ENCODE data around the gene TMEM119. TPM values are rescaled to one million over a fixed set of nuclear protein-coding genes. Genes with fewer than 3 reads are reported as not detected.
A peak's percentile ranks its signal among the peaks of the same experiment; 100 is the strongest.

Gene TMEM119
- total and polyA plus RNA-seq, 2 of the 13 experiments (the other 11 are each of a cell fraction or from before 2014, with no cell fraction given): not detected

GRCh38 chr12:108563136-108563803 is 34.6 kb downstream of the TMEM119 start (continued):
- TF ChIP-seq ATF3 (CRISPR knock-in tag; IDR thresholded peaks at IDR 0.05) (0 out of 2 replicates have a peak, but pooled peaks have one; percentile 15), STAT5B (CRISPR knock-in tag; IDR thresholded peaks at IDR 0.05) (no peak), ZNF292 (CRISPR knock-in tag; IDR thresholded peaks at IDR 0.05; ENCODE audit: borderline replicate concordance, low read depth) (no peak), REL (CRISPR knock-in tag; conservative IDR thresholded peaks at IDR 0.05) (no peak), ZNF772 (CRISPR knock-in tag; IDR thresholded peaks at IDR 0.05) (no peak), ELK4 (CRISPR knock-in tag; IDR thresholded peaks at IDR 0.05; ENCODE audit: borderline replicate concordance) (no peak), THAP11 (CRISPR knock-in tag; IDR thresholded peaks at IDR 0.05) (peak; percentile 48), ZNF567 (CRISPR knock-in tag; IDR thresholded peaks at IDR 0.05; ENCODE audit: borderline replicate concordance) (no peak), CC2D1A (CRISPR knock-in tag; IDR thresholded peaks at IDR 0.05) (no peak), ZNF263 (CRISPR knock-in tag; IDR thresholded peaks at IDR 0.05) (no peak), ZNF234 (CRISPR knock-in tag; conservative IDR thresholded peaks at IDR 0.05) (no peak), ZSCAN20 (CRISPR knock-in tag; IDR thresholded peaks at IDR 0.05; ENCODE audit: borderline replicate concordance) (no peak), HMGA1 (CRISPR knock-in tag; conservative IDR thresholded peaks at IDR 0.05) (no peak), RBM22 (optimal IDR thresholded peaks at IDR 0.05; ENCODE audit: low read length) (no peak), ZKSCAN5 (CRISPR knock-in tag; IDR thresholded peaks at IDR 0.05) (no peak), PAWR (CRISPR knock-in tag; IDR thresholded peaks at IDR 0.05; ENCODE audit: borderline replicate concordance) (no peak), ZNF672 (CRISPR knock-in tag; IDR thresholded peaks at IDR 0.05) (no peak), MYC (CRISPR knock-in tag; IDR thresholded peaks at IDR 0.05; ENCODE audit: borderline replicate concordance) (no peak), RBFOX2 (IDR thresholded peaks at IDR 0.05; ENCODE audit: low read depth, low read length) (no peak), CREM (IDR thresholded peaks at IDR 0.05) (peak; percentile 29; the same call in 1 of the 2 replicates), CREM (CRISPR knock-in tag; IDR thresholded peaks at IDR 0.05) (no peak), ZNF18 (CRISPR knock-in tag; IDR thresholded peaks at IDR 0.05; ENCODE audit: insufficient replicate concordance) (no peak), ATF7 (IDR thresholded peaks at IDR 0.05) (no peak), ATF7 (CRISPR knock-in tag; IDR thresholded peaks at IDR 0.05) (no peak), SALL2 (CRISPR knock-in tag; IDR thresholded peaks at IDR 0.05) (no peak; the same call in 1 of the 2 replicates), HNRNPL (IDR thresholded peaks at IDR 0.05; ENCODE audit: low read depth, low read length) (no peak), GATA4 (IDR thresholded peaks at IDR 0.05; ENCODE audit: borderline replicate concordance, low read depth) (no peak)
